K562 (cell line): Measurements from ENCODE around the gene KYAT1.

Experiments
- AFF4 ChIP-seq: sonication (generic); formaldehyde crosslinking; IDR thresholded peaks from 2 replicates; pipeline ENCODE4 v1.8.0; 2023; ENCODE audit warnings: mild to moderate bottlenecking, missing genetic modification reagents
- CTCF ChIP-seq, 3 experiments: IDR thresholded peaks in 2 of 3; conservative IDR thresholded peaks in 1 of 3; 2 replicates each; pipeline ENCODE4 v1.5.1; 2011 to 2012; ENCODE audit warnings: low read length in 3 of 3, mild to moderate bottlenecking in 3 of 3, control low read depth in 2 of 3, improper control_type of control experiment in 1 of 3, inconsistent platforms in 1 of 3, low read depth in 1 of 3, mixed read lengths in 1 of 3, moderate library complexity in 1 of 3; ENCODE audit not compliant: insufficient read depth in 2 of 3
- ELF1 ChIP-seq: fragments of 200-800 bp; sonication (Bioruptor generic); IDR thresholded peaks from 2 replicates; pipeline ENCODE4 v1.6.1; 2016; ENCODE audit warnings: missing genetic modification characterization, missing compliant biosample characterization
- GMEB1 ChIP-seq: fragments of 250-450 bp; sonication (Bioruptor Pico); IDR thresholded peaks from 2 replicates; pipeline ENCODE4 v1.4.0; 2020; ENCODE audit warnings: mild to moderate bottlenecking
- TAF1 ChIP-seq: IDR thresholded peaks from 2 replicates; pipeline ENCODE4 v1.6.1; 2011; ENCODE audit warnings: mild to moderate bottlenecking, low read length, moderate library complexity; ENCODE audit not compliant: insufficient read depth, control insufficient read depth, severe bottlenecking; ENCODE audit errors: extremely low read depth
- YY1 ChIP-seq, 3 experiments: IDR thresholded peaks; 2 replicates each; pipeline ENCODE4 v1.6.1; 2011; ENCODE audit warnings: low read length in 2 of 3, mild to moderate bottlenecking in 2 of 3, moderate library complexity in 2 of 3, borderline replicate concordance in 1 of 3, control low read depth in 1 of 3, low read depth in 1 of 3; ENCODE audit not compliant: insufficient read depth in 3 of 3, insufficient replicate concordance in 2 of 3, control insufficient read depth in 1 of 3, insufficient read length in 1 of 3; ENCODE audit errors: extremely low read depth in 1 of 3
- ZNF217 ChIP-seq: sonication (generic); formaldehyde crosslinking; IDR thresholded peaks from 2 replicates; pipeline ENCODE4 v1.8.0; 2022; ENCODE audit warnings: mild to moderate bottlenecking, missing genetic modification reagents

DNA sequence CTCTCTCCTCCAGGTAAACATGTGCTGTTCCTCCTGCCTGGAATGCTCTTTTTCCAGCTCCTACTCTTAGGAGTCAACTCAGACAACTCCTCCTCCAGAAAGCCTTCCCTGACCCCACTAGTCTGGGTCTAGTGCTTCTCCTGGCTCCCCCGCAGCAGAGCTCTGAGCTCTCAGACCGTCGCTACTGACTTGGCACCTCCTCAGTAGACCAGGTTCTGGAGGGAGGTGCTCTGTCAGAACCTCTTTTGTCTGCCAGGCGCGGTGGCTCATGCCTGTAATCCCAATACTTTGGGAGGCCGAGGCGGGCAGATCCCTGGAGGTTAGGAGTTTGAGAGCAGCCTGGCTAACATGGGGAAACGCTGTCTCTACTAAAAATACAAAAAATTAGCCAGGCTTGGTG, 3.6 kb upstream of the KYAT1 start:
- TF ChIP-seq CTCF (IDR thresholded peaks at IDR 0.05 in 2 of 3, conservative IDR thresholded peaks at IDR 0.05 in 1 of 3; ENCODE audit: insufficient read depth in 2 of 3, low read depth in 1 of 3, low read length in 3 of 3) (no peak), GMEB1 (CRISPR knock-in tag) (no peak), ZNF217 (no peak), ELF1 (tag) (no peak), TAF1 (no peak), YY1 (IDR thresholded peaks at IDR 0.05; ENCODE audit: borderline replicate concordance in 1 of 3, control insufficient read depth in 1 of 3, extremely low read depth in 1 of 3, insufficient read depth in 3 of 3, insufficient read length in 1 of 3, insufficient replicate concordance in 2 of 3, low read depth in 1 of 3, low read length in 2 of 3) (no peak), AFF4 (CRISPR knock-in tag) (no peak)
